Liver (tissue), 3 donors: ENCODE data around the gene PET100.

Experiments used
- HNF4A ChIP-seq, 2 donors: conservative IDR thresholded peaks; 2 replicates each; pipeline ENCODE4 v1.6.1; 2016; ENCODE audit warnings: antibody characterized with exemption in 2 of 2, mild to moderate bottlenecking in 2 of 2
- JUND ChIP-seq, 2 donors: IDR thresholded peaks; 2 replicates each; pipeline ENCODE4 v1.6.1; 2016; ENCODE audit warnings: antibody characterized with exemption in 2 of 2
- NR2F2 ChIP-seq: IDR thresholded peaks from 2 replicates; pipeline ENCODE4 v1.6.1; 2016; ENCODE audit warnings: antibody characterized with exemption
- SP1 ChIP-seq: IDR thresholded peaks from 2 replicates; pipeline ENCODE4 v1.6.1; 2018; ENCODE audit warnings: antibody characterized with exemption, mild to moderate bottlenecking
- TF ChIP-seq, protein P1 (sequence below): fragments of 150-350 bp; IDR thresholded peaks from 2 replicates; pipeline ENCODE4 v1.5.1; 2017; ENCODE audit warnings: improper control_type of control experiment, low read depth, low read length; ENCODE audit not compliant: missing input control
- TF ChIP-seq, protein P2 (sequence below): IDR thresholded peaks from 2 replicates; pipeline ENCODE4 v1.6.1; 2016; ENCODE audit warnings: antibody characterized with exemption
- TF ChIP-seq, protein P3 (sequence below): IDR thresholded peaks from 2 replicates; pipeline ENCODE4 v1.6.1; 2016; ENCODE audit warnings: antibody characterized with exemption, mild to moderate bottlenecking
- donor health status: healthy.
- donor health status: healthy.

DNA sequence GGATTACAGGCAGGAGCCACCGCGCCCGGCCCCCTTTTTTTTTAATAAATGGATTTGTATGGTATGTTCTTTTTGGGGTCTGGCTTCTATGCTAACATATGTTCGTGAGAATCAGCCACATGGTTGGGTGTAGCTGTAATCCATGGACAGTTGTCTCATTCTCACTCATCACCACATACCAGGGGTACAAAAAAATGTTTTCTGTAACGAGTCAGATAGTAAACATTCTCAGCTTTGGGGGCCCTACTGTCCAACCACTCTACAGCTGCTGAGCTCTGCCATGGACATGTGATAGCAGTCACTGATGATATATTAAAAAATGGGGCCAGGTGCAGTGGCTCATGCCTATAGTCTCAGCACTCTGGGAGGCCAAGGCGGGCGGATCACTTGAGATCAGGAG lies 34.1 kb downstream of the PET100 start:
- TF ChIP-seq, protein P1, sequence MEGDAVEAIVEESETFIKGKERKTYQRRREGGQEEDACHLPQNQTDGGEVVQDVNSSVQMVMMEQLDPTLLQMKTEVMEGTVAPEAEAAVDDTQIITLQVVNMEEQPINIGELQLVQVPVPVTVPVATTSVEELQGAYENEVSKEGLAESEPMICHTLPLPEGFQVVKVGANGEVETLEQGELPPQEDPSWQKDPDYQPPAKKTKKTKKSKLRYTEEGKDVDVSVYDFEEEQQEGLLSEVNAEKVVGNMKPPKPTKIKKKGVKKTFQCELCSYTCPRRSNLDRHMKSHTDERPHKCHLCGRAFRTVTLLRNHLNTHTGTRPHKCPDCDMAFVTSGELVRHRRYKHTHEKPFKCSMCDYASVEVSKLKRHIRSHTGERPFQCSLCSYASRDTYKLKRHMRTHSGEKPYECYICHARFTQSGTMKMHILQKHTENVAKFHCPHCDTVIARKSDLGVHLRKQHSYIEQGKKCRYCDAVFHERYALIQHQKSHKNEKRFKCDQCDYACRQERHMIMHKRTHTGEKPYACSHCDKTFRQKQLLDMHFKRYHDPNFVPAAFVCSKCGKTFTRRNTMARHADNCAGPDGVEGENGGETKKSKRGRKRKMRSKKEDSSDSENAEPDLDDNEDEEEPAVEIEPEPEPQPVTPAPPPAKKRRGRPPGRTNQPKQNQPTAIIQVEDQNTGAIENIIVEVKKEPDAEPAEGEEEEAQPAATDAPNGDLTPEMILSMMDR: no peak
- TF ChIP-seq SP1 (no peak), NR2F2 (no peak), JUND (IDR thresholded peaks at IDR 0.05) (no peak), HNF4A (conservative IDR thresholded peaks at IDR 0.05) (no peak)
- TF ChIP-seq, protein P2, sequence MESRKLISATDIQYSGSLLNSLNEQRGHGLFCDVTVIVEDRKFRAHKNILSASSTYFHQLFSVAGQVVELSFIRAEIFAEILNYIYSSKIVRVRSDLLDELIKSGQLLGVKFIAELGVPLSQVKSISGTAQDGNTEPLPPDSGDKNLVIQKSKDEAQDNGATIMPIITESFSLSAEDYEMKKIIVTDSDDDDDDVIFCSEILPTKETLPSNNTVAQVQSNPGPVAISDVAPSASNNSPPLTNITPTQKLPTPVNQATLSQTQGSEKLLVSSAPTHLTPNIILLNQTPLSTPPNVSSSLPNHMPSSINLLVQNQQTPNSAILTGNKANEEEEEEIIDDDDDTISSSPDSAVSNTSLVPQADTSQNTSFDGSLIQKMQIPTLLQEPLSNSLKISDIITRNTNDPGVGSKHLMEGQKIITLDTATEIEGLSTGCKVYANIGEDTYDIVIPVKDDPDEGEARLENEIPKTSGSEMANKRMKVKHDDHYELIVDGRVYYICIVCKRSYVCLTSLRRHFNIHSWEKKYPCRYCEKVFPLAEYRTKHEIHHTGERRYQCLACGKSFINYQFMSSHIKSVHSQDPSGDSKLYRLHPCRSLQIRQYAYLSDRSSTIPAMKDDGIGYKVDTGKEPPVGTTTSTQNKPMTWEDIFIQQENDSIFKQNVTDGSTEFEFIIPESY: no peak
- TF ChIP-seq, protein P3, sequence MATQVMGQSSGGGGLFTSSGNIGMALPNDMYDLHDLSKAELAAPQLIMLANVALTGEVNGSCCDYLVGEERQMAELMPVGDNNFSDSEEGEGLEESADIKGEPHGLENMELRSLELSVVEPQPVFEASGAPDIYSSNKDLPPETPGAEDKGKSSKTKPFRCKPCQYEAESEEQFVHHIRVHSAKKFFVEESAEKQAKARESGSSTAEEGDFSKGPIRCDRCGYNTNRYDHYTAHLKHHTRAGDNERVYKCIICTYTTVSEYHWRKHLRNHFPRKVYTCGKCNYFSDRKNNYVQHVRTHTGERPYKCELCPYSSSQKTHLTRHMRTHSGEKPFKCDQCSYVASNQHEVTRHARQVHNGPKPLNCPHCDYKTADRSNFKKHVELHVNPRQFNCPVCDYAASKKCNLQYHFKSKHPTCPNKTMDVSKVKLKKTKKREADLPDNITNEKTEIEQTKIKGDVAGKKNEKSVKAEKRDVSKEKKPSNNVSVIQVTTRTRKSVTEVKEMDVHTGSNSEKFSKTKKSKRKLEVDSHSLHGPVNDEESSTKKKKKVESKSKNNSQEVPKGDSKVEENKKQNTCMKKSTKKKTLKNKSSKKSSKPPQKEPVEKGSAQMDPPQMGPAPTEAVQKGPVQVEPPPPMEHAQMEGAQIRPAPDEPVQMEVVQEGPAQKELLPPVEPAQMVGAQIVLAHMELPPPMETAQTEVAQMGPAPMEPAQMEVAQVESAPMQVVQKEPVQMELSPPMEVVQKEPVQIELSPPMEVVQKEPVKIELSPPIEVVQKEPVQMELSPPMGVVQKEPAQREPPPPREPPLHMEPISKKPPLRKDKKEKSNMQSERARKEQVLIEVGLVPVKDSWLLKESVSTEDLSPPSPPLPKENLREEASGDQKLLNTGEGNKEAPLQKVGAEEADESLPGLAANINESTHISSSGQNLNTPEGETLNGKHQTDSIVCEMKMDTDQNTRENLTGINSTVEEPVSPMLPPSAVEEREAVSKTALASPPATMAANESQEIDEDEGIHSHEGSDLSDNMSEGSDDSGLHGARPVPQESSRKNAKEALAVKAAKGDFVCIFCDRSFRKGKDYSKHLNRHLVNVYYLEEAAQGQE: no peak
